ENCODE data around the gene NUDT3. TPM values are rescaled to one million over a fixed set of nuclear protein-coding genes. Genes with fewer than 3 reads are reported as not detected.
"Not testable (repeated sequence)": the region's sequence is repeated elsewhere in the genome, so short reads cannot be mapped to it uniquely, and the experiment has no call there.

Gene NUDT3
- total and polyA plus RNA-seq, 9 of the 15 experiments (the other 6 are each of a cell fraction or from before 2014, with no cell fraction given) = 5.4 to 81.2 (median 56.4) TPM

DNA sequence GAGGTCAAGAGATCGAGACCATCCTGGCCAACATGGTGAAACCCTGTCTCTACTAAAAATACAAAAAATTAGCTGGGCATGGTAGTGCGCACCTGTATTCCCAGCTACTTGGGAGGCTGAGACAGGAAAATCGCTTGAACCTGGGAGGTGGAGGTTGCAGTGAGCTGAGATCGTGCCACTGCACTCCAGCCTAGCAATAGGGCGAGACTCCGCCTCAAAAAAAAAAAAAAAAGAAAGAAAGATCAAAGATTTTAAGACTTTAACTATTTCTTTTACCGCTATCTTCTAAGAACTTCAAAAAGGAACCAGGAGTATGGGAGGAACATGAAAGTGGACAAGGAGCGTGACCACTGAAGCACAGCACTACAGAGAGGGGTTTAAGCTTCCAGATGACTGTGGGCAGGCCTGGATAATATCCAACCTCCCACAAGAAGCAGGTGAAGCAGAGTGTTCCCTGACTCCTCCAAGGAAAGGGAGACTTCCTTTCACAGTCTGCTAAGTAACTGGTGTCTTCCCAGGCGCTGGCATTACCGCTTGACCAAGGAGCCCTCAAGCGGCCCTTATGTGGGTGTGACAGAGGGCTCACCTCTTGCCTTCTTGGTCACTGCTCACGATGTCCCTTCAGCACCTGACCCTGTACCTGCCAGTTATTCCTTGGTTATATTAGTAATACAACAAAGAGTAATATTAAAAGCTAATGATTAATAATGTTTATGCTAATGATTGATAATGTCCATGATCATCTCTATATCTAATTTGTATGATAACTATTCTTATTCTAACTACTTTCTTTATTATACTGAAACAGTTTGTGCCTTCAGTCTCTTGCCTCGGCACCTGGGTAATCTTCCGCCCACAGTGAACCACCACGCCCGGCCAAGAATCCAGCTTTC is 64.9 kb downstream of the NUDT3 start:
- H3K9me3 ChIP-seq (replicated peaks; ENCODE audit: control insufficient read depth, insufficient read depth, low read depth, low read length); H4K20me1 ChIP-seq (replicated peaks; ENCODE audit: control insufficient read depth, insufficient read depth, low read length); H2AFZ ChIP-seq (ENCODE audit: low read depth, low read length); DNase-seq (ENCODE audit: extremely low read depth in 1 of 4, low spot score in 3 of 4); CTCF ChIA-PET (ENCODE audit: low intra/inter-chr PET ratio); FAIRE-seq; H3K4me3 ChIP-seq; H3K27me3 ChIP-seq (ENCODE audit: control insufficient read depth in 2 of 2, insufficient read depth in 2 of 2, low read length in 2 of 2); in situ Hi-C loops (cut with MboI); intact Hi-C loops (cut with micrococcal nuclease); BruUV-seq (replicated peaks); H3K9me1 ChIP-seq (ENCODE audit: control insufficient read depth, insufficient read depth, low read length); TF ChIP-seq ATF1 (CRISPR knock-in tag; IDR thresholded peaks at IDR 0.05): not testable (repeated sequence)
- H3K4me2 ChIP-seq (ENCODE audit: insufficient read depth, low read length) = peak overlapping the region; percentile 40; the same call in 1 of the 2 replicates
- peaks cover 31% of the 10 kb centered on the region; the same call in 2 of the 3 replicates for H3K36me3 ChIP-seq (ENCODE audit: control insufficient read depth, insufficient read depth, low read length)
- POLR2A ChIA-PET = interaction anchor here (0.6 to 4.9 kb wide), 12 partner anchors 8 to 692 kb away, joined by 3 to 27 read pairs (median 3); partner anchors contain the start of gene RPS10
- peaks cover 18 to 45% of the 10 kb centered on the region in 2 experiments for H3K4me1 ChIP-seq (replicated peaks in 1 of 2; ENCODE audit: control insufficient read depth in 2 of 2, insufficient read depth in 2 of 2, low read length in 2 of 2)
- H3K9ac ChIP-seq (ENCODE audit: insufficient read depth in 1 of 2, low read depth in 2 of 2, low read length in 2 of 2) = peak overlapping the region; percentile 17 to 74; a peak in 2 of 4 replicates
- WGBS (ENCODE audit: insufficient coverage, low coverage, missing lambda C conversion rate) = 58% methylated on average over 15 of the region's 16 CpGs
- peak overlapping the region; percentile 79; the same call in 2 of the 3 replicates for H3K27ac ChIP-seq (ENCODE audit: extremely low read depth, low read depth, low read length)
- ATAC-seq = peak; percentile 2; the same call in 2 of the 3 replicates
- H3K79me2 ChIP-seq (ENCODE audit: control insufficient read depth, insufficient read depth, low read length) = peaks cover 57% of the 10 kb centered on the region
- TF ChIP-seq ZEB2 (IDR thresholded peaks at IDR 0.05) (peak; percentile 9; the same call in 1 of the 2 replicates), MECOM (CRISPR knock-in tag; IDR thresholded peaks at IDR 0.05) (0 out of 2 replicates have a peak, but pooled peaks have one; percentile 58), SMARCE1 (IDR thresholded peaks at IDR 0.05) (peak; percentile 1; the same call in 1 of the 2 replicates), ZFX (CRISPR knock-in tag; IDR thresholded peaks at IDR 0.05) (peak; percentile 31; the same call in 1 of the 2 replicates), DNMT1 (IDR thresholded peaks at IDR 0.05) (0 out of 2 replicates have a peak, but pooled peaks have one; percentile 16), CHD4 (IDR thresholded peaks at IDR 0.05; ENCODE audit: insufficient read depth, insufficient replicate concordance, low read depth, low read length, poor library complexity, severe bottlenecking) (peak; percentile 12), SP1 (CRISPR knock-in tag; IDR thresholded peaks at IDR 0.05) (peak; percentile 6; the same call in 1 of the 2 replicates), ZC3H8 (IDR thresholded peaks at IDR 0.05) (peak; percentile 23; the same call in 1 of the 2 replicates), ATF1 (tag; IDR thresholded peaks at IDR 0.05) (peak; percentile 58; the same call in 1 of the 2 replicates), MEF2D (tag; conservative IDR thresholded peaks at IDR 0.05; ENCODE audit: low read depth) (0 out of 2 replicates have a peak, but pooled peaks have one; percentile 6)
- TF ChIP-seq, protein P1, sequence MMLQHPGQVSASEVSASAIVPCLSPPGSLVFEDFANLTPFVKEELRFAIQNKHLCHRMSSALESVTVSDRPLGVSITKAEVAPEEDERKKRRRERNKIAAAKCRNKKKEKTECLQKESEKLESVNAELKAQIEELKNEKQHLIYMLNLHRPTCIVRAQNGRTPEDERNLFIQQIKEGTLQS (IDR thresholded peaks at IDR 0.05) = 0 out of 2 replicates have a peak, but pooled peaks have one; percentile 9
- TF ChIP-seq, protein P1 (CRISPR knock-in tag; conservative IDR thresholded peaks at IDR 0.05) = not testable (repeated sequence)
- TF ChIP-seq, protein P2, sequence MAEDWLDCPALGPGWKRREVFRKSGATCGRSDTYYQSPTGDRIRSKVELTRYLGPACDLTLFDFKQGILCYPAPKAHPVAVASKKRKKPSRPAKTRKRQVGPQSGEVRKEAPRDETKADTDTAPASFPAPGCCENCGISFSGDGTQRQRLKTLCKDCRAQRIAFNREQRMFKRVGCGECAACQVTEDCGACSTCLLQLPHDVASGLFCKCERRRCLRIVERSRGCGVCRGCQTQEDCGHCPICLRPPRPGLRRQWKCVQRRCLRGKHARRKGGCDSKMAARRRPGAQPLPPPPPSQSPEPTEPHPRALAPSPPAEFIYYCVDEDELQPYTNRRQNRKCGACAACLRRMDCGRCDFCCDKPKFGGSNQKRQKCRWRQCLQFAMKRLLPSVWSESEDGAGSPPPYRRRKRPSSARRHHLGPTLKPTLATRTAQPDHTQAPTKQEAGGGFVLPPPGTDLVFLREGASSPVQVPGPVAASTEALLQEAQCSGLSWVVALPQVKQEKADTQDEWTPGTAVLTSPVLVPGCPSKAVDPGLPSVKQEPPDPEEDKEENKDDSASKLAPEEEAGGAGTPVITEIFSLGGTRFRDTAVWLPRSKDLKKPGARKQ (CRISPR knock-in tag; IDR thresholded peaks at IDR 0.05) = peak; percentile 88; the same call in 1 of the 2 replicates
- TF ChIP-seq, protein P3, sequence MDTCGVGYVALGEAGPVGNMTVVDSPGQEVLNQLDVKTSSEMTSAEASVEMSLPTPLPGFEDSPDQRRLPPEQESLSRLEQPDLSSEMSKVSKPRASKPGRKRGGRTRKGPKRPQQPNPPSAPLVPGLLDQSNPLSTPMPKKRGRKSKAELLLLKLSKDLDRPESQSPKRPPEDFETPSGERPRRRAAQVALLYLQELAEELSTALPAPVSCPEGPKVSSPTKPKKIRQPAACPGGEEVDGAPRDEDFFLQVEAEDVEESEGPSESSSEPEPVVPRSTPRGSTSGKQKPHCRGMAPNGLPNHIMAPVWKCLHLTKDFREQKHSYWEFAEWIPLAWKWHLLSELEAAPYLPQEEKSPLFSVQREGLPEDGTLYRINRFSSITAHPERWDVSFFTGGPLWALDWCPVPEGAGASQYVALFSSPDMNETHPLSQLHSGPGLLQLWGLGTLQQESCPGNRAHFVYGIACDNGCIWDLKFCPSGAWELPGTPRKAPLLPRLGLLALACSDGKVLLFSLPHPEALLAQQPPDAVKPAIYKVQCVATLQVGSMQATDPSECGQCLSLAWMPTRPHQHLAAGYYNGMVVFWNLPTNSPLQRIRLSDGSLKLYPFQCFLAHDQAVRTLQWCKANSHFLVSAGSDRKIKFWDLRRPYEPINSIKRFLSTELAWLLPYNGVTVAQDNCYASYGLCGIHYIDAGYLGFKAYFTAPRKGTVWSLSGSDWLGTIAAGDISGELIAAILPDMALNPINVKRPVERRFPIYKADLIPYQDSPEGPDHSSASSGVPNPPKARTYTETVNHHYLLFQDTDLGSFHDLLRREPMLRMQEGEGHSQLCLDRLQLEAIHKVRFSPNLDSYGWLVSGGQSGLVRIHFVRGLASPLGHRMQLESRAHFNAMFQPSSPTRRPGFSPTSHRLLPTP (IDR thresholded peaks at IDR 0.05; ENCODE audit: borderline replicate concordance, extremely low read depth, insufficient read length) = peak; percentile 22
